A172 (cell line): ENCODE results near the gene ZNF333. TPM values are rescaled to one million over a fixed set of nuclear protein-coding genes. Genes with fewer than 3 reads are reported as not detected.
A peak's percentile ranks its signal among the peaks of the same experiment; 100 is the strongest.

ENCODE experiments used
- DNase-seq: peaks from one replicate; pipeline ENCODE4 v3.0.0-alpha.2; 2015; ENCODE audit warnings: low spot score
- total RNA-seq: library from RNA; depleted of rRNA; stranded (reverse); fragments of >200 nt; shearing (Covaris generic); gene quantifications from 2 replicates; pipeline ENCODE4 v1.2.3, GENCODE V29; 2014; rRNA removed

ZNF333 gene
- 11.7 and 15.4 TPM in 2 replicates for total RNA-seq

GRCh38 chr19:14689598-14690503 is at the start of gene ZNF333:
Gene ZNF333 (plus strand): TSS chr19:14690048. CDS start chr19:14693492, 3,444 bp downstream.
- DNase-seq = peak; percentile 81

GRCh38 chr19:14648506-14648905 is 41.3 kb upstream of the ZNF333 start:
- DNase-seq = no peak

- DNase-seq = no peak
These were observed 40.8 kb upstream of the ZNF333 start for GRCh38 chr19:14649020-14649419.

GRCh38 chr19:14650161-14650560 is 39.7 kb upstream of the ZNF333 start:
- DNase-seq = no peak

- DNase-seq = no peak
These were observed 34.9 kb upstream of the ZNF333 start for GRCh38 chr19:14654786-14655560.

- DNase-seq = no peak
These were observed 34.1 kb upstream of the ZNF333 start for GRCh38 chr19:14655726-14656125.

GRCh38 chr19:14659874-14660489 is 29.9 kb upstream of the ZNF333 start:
- DNase-seq = no peak

GRCh38 chr19:14661372-14661924 is 28.4 kb upstream of the ZNF333 start:
- no peak for DNase-seq

- no peak for DNase-seq
These were observed 19.9 kb upstream of the ZNF333 start for GRCh38 chr19:14669940-14670339.

- DNase-seq = no peak
These were observed 19.4 kb upstream of the ZNF333 start for GRCh38 chr19:14670408-14670807.

GRCh38 chr19:14672188-14672872 is 17.5 kb upstream of the ZNF333 start:
- DNase-seq = no peak

- no peak for DNase-seq
These were observed 16.8 kb upstream of the ZNF333 start for GRCh38 chr19:14673088-14673487.

- DNase-seq = no peak
These were observed 15.1 kb upstream of the ZNF333 start, which contains the start of gene ADGRE3 for GRCh38 chr19:14674764-14675163. Gene ADGRE3 (minus strand): TSS chr19:14674844. CDS start chr19:14674770, 74 bp downstream.

GRCh38 chr19:14676762-14677161 is 13.1 kb upstream of the ZNF333 start:
- no peak for DNase-seq

- no peak for DNase-seq
These were observed 12.4 kb upstream of the ZNF333 start for GRCh38 chr19:14677464-14677863.

GRCh38 chr19:14678199-14678598 is 11.6 kb upstream of the ZNF333 start:
- no peak for DNase-seq

- DNase-seq = no peak
These were observed 7.8 kb upstream of the ZNF333 start for GRCh38 chr19:14682084-14682483.

GRCh38 chr19:14683439-14683838 is 6.4 kb upstream of the ZNF333 start:
- no peak for DNase-seq

- peak; percentile 26 for DNase-seq
These were observed 3.4 kb upstream of the ZNF333 start for GRCh38 chr19:14686411-14686810.

GRCh38 chr19:14694641-14695266 is 4.9 kb downstream of the ZNF333 start:
- DNase-seq = no peak

- no peak for DNase-seq
These were observed 5.6 kb downstream of the ZNF333 start for GRCh38 chr19:14695471-14695870.
